ENCODE results near the gene TM4SF1.

Gene TM4SF1

DNA sequence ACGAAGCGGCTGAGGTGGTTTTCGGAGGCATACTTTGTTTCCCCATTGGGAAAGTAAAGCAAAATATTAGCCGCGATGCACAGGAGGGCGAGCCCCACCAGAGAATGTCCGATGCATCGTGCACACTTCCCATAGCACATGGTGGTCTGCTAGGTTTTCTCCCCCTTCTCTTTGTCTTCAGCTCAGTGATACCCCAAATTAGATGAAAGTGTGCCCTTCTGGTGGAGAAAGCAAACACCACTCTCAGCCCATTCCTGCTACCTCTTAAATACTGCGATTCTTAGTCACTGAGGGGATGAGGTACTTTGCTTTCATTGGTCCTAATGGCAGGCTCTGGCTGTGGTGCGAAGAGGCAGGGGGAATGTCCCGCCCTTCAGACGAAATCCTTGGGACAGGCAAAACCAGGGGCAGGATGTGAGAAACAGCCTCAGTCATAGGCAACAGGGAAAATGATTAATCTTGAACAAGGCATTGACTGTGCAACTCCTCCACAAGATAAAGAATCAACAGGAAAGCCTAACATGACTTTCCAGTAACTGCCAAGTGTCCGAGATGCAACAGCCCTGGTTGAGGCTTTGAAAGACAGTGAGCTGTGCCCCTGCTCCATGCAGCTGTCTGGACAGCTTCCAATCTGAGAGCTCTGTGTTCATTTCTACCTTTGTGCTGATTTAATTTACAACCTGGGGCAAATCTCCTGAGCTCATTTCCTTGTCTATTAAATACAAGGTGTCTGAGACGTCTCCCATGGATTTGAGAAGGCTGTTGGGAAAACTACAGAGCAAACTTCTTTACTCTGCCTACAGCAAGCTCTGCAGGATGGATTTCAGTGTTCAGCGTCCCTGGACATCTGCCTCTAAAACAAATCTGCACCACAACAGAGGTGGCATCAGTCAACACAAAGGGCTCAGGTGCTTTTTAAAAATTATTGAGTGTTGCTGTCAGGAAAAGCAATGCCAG, at the start of gene TM4SF1:
Gene TM4SF1 (minus strand): TSS at position 242 of the 957 bp plus-strand sequence. CDS start 102 bp downstream, at position 140.
- DNase-seq, result no peak

- DNase-seq, result no peak
Observed at GRCh38 chr3:149426325-149426724, 48.9 kb upstream of the TM4SF1 start.

DNA sequence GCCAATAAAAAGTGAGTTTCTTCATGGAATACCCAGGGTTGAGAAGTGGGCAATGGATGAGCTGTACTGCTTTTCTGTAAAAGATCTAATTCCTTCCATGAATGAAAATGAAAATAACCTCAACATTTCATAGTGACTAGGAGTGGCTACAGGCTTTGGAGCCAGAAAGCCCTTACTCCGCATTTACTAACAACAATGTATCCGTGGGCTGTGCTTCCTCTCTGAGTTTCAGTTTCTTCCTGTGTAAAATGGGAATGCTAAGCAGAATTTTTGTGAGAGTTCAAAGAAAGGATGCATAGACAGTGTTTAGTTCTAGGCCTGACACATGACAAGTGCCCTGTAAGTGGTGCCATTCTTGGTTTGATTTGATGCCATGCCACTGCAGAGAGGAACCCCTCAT, 47.5 kb upstream of the TM4SF1 start:
- no peak for DNase-seq

- DNase-seq, result no peak
Observed at GRCh38 chr3:149421764-149422163, 44.3 kb upstream of the TM4SF1 start.

- DNase-seq, result no peak
Observed at GRCh38 chr3:149419816-149420215, 42.4 kb upstream of the TM4SF1 start.

DNA sequence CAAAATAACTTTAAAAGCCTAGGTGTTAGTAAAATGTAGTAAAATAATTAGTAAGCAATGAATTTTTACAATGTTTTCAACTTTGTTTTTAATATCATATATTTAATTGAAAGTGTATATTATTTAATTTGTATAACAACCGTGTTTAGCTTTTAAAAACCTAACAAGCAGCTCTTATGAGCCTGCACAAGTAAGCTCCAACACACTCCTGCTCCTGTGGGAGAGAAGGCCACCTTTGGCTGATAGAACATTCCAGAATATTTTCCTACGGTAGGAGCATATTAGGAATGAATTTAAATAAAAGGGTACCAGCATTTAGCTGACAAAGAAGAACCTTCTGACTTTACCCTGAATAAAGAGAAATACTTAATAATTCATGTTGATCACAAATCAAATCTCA, 40.3 kb upstream of the TM4SF1 start:
- DNase-seq, result no peak

DNA sequence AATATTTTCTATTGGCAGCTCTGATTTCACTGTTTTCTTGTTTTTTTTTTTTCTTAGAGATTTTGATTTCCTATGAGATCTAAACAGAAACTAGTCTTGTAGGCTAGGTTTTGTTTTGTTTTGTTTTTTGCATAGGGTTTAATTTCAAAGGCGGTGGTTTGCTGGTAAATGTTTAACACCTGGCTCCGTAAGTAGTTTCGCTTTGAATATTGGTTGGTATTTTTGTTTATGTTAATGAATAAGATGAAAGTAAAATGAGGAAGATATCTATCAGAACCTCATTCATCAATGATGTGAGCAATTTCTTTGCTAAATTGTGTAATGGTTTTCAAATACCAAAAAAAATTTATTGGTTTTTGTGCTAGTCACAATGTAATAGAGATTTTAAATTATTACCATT, 39.7 kb upstream of the TM4SF1 start:
- no peak for DNase-seq

GRCh38 chr3:149415484-149415883, 38.0 kb upstream of the TM4SF1 start:
- no peak for DNase-seq

DNA sequence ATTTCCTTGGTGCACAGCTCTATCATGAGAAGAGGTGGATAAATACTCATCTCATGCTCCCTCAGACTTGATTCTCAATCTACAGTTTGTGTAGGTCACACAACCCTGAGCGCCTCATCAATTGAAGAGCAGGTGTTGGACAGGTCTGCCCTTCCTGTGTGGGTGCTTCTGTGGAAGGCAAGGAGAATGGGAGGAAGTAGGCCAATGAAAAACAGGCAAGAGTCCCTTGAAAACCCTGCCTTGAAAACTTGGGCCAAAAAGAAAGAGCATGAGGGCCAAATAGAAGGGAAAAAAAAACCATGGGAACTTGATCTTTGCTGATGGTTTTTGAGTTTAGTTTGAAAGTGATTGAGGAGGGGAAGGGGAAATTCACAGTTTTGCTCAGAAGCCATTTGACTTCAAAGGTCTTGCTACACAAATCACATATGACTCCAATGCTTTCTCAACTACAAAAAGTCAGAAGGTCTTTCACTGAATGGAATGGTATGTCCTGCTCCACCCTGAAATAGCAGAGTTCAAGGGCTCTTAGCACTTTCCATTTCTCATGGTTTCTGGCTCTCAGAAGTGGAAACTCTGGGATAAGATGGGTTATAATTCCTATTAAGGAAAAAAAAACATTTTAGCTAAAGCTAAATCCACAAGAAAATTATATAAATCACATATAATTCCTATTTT, 37.2 kb upstream of the TM4SF1 start:
- DNase-seq, result no peak

DNA sequence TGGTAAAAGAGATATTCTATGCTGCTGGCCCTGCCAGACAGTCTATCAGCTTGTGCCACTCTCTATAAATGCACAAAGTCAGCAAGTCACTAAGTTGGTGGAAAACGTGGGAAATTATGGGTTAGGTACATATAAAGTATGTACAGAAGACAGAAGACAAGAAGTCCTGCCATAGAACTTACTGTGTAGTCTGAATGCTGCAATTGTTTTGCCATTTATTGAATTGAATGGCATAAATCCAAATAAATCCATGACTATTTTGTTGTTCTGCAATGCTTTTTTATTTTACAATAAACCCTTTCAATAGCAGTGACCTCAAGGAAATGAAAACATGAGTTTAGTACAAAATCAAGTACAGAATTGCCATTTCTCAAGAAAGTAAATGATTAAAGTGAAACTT, 34.1 kb upstream of the TM4SF1 start:
- no peak for DNase-seq

- no peak for DNase-seq
Observed at GRCh38 chr3:149409351-149409750, 31.9 kb upstream of the TM4SF1 start.

GRCh38 chr3:149407898-149408297, 30.4 kb upstream of the TM4SF1 start:
- DNase-seq, result no peak

- DNase-seq, result no peak
Observed at GRCh38 chr3:149406244-149406752, 28.8 kb upstream of the TM4SF1 start.

- no peak for DNase-seq
Observed at GRCh38 chr3:149403443-149403842, 26.0 kb upstream of the TM4SF1 start.

- no peak for DNase-seq
Observed at GRCh38 chr3:149402481-149402880, 25.0 kb upstream of the TM4SF1 start.

DNA sequence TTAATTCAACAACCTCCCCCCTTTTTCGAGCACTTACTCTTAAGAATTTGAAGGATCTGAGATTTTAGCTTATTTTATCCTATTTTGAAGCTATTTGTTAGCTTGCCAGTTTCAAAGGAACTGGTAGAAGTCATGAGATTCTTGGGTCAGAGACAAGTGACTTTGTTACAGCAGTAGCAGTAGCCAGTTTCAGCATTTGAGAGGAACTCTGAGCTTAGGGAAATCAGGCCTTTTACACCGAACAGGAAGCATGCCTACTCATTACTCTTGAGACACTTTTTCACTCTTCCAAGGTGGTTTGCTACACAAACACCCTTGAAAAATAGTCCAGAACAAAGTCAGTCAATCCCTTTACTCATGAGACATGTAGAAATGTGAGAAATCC, 24.5 kb upstream of the TM4SF1 start:
- DNase-seq, result no peak

DNA sequence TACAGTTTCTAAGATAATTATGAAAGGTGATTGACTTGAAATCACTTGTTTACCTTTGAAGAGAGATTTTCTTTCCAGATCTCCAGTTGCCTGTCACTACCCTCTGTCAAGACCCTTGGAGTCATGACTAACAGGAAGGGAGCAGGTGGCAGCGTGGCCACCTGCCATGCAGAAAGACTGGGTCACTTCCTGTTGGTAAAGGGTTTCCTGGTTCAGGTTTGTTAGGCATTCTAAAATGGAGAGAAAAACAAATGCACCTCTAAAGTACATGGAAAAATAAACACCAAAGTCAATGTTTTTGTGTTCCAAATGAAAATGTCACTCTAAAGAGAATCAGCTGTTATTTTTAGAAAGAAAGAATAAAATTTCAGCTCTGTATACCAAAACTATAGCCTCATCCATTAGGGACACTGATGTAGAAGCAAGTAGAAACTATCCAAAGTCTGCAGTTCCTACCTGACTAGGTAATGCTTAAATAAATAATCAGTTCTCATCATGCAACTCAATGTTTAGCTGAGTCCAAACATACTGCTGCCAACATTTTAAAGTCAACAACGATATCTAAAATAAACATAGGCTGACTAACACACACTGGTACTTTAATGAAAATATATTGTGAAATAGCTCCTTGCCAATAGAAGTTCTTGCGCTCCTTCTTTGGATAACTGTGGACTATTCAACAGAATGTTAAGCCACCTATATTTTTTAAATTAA, 23.9 kb upstream of the TM4SF1 start:
- no peak for DNase-seq

GRCh38 chr3:149400645-149401044, 23.2 kb upstream of the TM4SF1 start:
- no peak for DNase-seq

- no peak for DNase-seq
Observed at GRCh38 chr3:149398296-149398695, 20.8 kb upstream of the TM4SF1 start.

DNA sequence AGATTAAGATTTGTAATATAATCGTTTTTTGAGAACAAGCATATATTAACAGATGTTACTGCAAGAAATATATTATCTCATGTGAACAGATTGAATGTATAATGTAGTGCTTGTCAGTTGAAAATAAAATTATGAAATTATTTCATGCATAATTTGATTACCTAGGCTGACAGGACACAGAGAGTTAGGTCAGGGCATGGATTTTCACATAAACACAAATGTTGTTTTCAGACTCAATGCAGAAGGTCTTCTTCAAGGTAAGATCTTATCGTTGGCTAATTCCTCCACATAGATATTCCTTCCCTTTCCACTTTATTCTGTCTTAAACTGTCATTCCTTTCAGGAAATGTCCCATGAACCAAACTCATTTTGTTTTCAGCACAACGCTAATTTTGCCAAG, 20.1 kb upstream of the TM4SF1 start:
- no peak for DNase-seq

DNA sequence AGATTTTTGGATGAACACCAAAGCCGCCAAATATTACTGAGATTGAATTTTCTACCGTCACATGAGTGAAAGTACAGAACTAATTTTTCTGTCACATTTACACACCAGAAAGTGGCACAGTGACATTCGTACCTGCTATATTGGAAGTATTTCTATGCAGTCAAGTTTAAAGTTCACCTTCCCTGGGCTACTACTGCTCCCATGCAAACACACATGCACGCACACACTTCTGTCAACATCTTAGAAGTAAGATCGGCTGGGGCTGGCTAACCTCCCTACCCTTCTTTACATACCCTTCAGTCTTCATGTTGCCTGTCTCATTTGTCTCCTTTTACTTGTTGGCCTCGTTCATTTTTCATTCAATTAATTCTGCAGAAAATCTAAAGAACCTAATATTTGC, 19.0 kb upstream of the TM4SF1 start:
- no peak for DNase-seq

GRCh38 chr3:149395107-149396089, 17.9 kb upstream of the TM4SF1 start:
- no peak for DNase-seq

Data from NCI-H2171 (cell line).